Mammary epithelial cell (primary cell): ENCODE data around the gene IL37.

Experiments used
- CTCF ChIP-seq, 2 donors: IDR thresholded peaks in 1 of 2; conservative IDR thresholded peaks in 1 of 2; 2 replicates each; pipeline ENCODE4 v1.5.1; 2011 to 2012; ENCODE audit warnings: inconsistent platforms in 2 of 2, low read length in 2 of 2, mild to moderate bottlenecking in 2 of 2, control low read depth in 1 of 2, low read depth in 1 of 2; ENCODE audit not compliant: insufficient read depth in 1 of 2; ENCODE audit errors: extremely low read depth in 1 of 2
- EZH2 ChIP-seq: IDR thresholded peaks from 2 replicates; pipeline ENCODE4 v1.6.1; 2012; ENCODE audit warnings: low read length, inconsistent platforms, borderline replicate concordance

- TF ChIP-seq CTCF (conservative IDR thresholded peaks at IDR 0.05 in 1 of 2, IDR thresholded peaks at IDR 0.05 in 1 of 2; ENCODE audit: extremely low read depth in 1 of 2, insufficient read depth in 1 of 2, low read depth in 1 of 2, low read length in 2 of 2), result no peak
- no peak for TF ChIP-seq EZH2
Measured at GRCh38 chr2:112962308-112963175, 51.6 kb downstream of the IL37 start.
